Stimulated activated CD4-positive, alpha-beta T cell treated with anti-CD3 and anti-CD28 coated beads, Interleukin-2, amount 100 ng/mL, for 24 hours (primary cell): ENCODE data around the gene SLFN11.
"Not testable (repeated sequence)": the region's sequence is repeated elsewhere in the genome, so short reads cannot be mapped to it uniquely, and the experiment has no call there.

Experiments
- DNase-seq, 2 donors: peaks; one replicate each; pipeline ENCODE4 v3.0.0-alpha.2; 2020

The SLFN11 gene

DNA sequence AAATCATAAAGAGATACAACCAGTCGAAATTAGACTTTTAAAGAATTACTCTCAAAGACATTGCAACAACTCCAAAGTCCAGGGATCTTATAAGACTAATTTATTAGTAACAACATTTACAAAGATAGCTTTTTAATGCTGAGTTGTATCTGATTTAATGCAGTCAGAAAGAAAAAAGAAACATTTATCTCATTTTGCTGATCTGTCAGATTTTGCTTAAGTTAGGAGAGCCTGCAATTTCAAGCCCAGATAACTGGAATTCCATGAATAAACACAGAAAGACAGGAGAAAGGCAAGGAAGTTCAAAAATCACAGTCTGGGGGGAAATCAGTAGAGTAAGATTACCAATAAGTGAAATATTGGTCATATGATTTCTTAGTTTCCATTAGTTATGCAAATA, 22.9 kb downstream of the SLFN11 start:
- no peak for DNase-seq

DNA sequence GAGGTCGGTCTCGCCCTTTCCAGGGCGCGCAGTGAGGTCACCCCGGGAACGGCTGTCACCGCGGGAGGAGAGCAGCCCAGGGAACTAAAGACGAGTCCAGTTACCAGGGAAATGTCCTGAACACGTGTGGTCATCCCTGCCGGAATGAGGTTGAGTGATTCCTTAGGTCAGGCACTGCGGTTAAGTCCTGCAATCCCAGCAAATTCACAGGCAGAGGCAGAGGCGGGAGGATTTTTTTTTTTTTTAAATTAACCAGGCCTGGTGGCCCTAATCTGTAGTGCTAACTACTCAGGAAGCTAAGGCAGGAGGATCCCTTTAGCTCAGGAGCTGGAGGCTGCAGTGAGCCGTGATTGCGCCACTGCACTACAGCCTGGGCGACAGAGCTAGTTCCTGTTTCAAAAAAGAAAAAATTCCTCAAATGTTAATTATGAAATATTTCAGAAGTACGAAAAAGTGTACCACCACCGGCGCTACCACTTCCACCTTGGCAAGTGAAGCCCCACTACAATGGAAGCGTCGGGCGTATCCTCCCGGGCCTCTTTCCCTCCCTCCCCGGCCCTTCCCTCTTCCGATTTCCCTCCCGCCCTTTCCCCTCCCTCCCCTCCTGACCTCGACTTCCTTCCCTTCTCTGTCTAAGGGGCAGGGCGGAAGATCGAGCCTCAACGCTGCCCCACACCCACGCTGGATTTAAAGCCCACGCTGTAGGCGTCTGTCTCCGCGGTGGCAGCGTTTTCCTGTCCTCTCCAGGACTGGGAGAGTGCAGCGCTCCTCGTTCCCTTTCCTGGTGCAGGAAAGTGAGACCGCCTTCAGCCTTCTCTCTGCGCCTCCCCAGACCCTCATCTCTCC, 27.3 kb downstream of the SLFN11 start:
- DNase-seq: peak in 1 of 2 donors; percentile 44

DNA sequence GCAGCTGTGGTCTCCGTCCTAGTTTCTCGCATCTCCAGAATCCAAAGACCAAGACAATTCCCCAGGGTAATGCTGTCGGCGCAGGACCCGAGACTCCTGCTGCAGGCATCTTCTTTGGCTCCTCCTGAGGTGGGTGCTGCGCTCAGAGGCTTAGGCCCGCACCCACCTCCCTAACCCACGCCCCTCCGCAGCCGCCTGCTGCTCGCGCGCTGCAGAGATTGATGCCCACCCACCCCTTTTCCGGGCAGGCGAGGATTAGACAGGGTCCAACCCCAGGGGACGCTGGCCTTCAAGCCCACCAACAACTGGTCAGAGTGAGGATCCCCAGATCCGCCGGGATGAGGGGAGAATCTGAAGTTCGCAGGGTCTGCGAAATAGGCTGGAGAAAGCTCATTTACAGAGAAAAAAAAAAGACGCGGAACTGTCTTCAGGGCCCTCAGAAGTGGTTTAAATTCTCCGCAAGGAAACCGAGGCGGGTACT, 27.9 kb downstream of the SLFN11 start:
- DNase-seq: no peak

DNA sequence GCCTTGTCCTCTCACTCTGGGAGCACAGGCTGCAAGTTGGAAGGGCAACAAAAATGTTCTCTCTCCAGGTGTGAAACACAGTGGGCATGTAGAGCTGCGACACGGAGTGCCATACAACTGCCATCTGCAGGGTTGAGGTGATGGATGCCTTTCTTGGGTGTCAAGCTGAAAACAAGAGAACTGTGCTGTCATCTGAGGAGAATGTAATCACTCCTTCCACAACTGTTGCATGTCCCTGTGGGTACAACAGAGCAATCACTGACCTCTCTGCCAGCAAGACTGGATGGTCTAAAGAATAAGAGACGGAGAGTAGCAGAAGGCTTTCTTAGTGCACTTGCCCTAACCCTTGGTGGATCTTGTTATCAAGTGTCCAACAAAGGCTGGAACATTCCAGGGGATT, 29.2 kb downstream of the SLFN11 start:
- no peak for DNase-seq

DNA sequence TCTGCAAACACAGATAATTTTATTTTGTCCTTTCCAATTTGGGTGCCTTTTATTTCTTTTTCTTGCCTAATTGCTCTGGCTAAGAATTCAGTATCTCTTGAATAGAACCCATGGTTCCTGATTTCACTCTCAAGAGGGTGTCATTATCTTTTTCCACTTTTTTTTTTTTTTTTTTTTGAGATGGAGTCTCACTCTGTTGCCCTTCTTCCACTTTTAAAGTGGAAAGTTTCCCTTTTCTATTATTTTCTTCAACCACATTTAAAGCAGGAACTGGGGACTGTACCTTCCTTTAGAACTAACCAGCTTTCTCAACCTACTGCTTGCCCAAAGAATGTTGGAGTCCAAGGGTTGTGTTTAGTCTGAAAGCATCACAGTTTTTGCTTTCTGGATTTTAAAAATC, 31.1 kb downstream of the SLFN11 start:
- no peak for DNase-seq

DNA sequence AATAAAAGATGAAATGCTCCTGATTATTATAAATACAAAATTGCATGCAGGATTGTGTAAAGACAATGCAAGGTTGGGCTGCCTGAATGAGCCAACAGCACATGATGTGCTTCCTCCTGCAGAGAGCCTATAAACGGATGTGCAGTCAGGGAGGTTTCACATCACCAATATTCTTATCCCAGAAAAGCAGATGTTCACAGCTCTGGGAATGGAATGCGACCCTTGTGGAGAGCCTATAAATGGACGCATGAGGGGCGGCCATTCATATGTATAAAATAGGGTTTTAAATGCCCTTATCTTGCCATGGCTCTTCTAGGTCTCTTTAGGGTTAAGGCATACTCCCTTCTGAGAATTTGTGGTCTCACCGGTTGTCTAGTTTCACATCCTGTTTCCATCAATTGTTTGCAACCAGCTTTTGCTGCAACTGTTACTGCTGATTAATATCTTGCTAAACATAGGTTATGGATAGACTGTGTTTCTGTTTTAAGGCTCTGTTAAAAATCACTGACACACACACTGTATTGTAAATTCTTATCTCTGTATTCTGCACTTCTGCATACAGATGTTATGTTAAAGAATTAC, 31.9 kb downstream of the SLFN11 start:
- no peak for DNase-seq

DNA sequence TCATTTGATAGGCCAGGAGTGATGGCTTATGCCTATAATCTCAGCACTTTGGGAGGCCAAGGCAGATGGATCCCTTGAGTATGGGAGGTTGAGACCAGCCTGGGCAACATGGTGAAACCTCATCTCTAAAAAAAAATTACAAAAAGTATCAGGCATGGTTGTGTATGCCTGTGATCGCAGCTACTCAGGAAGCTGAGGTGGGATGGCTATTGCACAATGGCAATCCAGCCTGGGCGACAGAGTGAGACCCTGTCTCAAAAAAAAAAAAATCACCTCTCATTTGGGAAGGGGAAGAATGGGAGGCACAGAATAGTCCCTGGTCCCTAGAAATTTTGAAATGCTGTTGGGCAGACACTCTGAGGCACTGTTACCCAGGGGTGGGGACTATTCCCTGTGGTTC, 35.2 kb downstream of the SLFN11 start:
- DNase-seq: no peak

DNA sequence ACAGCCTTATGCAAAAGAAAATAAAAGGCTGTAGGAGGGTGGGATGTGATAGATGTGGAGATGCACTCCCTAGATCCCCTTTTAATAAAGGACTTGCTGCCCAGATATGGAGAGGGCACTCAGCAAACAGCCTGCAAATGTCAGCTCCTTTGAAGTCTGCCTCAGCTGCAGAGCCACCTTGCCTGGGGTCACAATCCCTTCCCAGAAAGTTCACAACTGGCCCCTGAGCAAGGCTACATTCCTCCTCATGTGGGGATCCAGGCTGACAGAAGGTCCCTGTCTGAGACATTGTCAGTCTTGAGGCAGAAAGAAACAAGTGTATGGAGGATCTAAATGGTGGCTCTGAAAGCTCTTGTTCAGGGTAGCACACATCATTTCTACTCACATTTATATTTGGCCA, 36.1 kb downstream of the SLFN11 start:
- no peak for DNase-seq

DNA sequence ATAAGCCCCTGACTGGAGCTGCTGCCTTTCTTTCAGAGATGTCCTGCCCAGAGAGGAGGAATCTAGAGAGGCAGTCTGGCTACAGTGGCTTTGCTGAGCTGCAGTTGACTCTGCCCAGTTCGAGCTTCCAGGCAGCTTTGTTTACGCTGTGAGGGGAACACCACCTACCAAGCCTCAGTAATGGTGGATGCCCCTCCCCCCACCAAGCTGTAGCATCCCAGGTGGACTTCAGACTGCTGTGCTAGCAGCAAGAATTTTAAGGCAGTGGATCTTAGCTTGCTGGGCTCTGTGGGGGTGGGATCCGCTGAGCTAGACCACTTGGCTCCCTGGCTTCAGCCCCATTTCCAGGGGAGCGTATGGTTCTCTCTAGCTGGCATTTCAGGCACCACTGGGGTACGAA, 39.8 kb downstream of the SLFN11 start:
- not testable (repeated sequence) for DNase-seq

DNA sequence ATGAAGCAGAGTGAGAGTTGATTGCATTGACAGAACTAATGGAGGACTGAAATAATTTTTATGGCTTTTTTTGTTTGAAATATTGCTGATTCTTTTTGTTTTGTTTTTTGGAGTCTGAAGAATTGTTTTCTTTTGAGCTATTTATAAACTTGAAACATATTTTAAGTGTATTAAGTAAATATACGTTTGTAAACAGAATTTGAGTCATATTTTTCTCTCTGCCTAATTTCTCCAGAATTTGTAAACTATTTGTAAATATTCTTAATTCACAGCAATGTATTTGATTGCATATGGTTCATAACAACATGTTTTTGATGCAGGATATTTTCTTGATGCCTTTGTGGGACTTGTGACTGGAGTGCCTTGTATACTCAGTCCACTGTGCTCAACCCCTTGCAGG, 50.7 kb downstream of the SLFN11 start:
- no peak for DNase-seq

DNA sequence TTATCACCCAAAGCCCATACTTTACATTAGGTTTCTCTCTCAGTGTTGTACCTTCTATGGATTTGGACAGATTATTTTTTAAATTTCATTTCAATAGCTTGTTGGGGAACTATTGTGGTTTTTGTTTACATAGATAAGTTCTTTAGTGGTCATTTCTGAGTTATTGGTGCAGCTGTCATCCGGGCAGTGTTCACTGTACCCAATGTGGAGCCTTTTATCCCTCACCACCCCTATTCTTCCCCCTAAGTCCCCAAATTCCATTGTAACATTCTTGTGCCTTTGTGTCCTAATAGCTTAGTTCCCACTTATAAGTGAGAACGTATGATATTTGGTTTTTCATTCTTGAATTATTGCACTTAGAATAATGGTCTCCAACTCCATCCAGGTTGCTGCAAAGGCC, 57.5 kb downstream of the SLFN11 start:
- no peak for DNase-seq

DNA sequence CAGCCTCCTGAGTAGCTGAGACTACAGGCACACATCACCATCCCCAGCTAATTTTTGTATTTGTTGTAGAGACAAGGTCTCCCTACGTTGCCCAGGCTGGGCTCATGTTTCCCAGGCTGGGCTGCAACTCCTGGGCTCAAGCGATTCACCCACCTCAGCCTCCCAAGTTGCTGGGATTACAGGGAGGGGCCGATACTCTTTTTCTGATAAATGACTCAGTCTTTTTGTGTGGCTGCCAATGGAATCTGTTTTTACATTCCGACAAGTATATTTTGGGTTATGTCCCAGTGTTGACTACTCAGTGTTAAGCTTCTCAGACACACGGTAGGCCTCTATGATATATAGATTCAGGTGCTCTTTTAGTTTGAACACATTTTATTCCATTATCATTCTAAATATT, 58.1 kb downstream of the SLFN11 start:
- DNase-seq: no peak

DNA sequence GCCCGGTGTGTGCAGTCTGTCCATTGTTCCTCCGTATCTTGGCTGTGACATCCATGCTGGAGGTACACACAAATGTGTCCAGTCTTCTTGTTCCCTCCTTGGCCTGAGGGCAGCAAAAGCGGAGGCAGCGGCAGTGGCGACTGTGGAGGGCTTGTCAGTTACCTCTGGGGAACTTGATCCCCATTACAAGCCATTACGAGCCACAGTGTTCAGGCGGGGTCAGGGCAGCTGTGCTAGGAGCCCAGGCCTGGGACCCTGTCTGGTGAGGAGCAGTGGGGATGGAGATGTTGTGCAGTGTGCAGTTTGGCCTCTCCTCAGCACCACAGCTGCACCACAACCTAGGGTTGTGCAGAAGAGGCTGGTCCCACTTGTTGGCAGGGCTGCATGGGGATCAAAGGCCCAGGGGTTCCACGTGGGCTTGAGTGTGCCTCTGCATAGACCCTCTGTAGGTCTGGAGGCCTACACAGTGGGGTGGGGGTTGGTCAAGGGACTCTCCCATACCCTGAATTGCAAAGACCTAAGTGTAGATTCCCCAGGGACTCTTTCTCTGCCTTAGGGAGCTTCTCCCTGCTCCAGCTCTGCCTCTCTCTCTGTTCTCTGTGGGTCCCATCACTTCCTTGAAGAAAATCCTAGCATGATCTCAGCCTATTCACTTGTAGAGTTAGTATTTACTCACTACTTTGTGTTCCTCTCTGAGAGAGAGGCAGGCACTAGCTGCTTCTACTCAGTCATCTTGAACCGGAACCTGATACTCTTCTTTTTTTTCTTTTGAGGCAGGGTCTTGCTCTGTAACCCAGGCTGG, 58.8 kb downstream of the SLFN11 start:
- DNase-seq: no peak

DNA sequence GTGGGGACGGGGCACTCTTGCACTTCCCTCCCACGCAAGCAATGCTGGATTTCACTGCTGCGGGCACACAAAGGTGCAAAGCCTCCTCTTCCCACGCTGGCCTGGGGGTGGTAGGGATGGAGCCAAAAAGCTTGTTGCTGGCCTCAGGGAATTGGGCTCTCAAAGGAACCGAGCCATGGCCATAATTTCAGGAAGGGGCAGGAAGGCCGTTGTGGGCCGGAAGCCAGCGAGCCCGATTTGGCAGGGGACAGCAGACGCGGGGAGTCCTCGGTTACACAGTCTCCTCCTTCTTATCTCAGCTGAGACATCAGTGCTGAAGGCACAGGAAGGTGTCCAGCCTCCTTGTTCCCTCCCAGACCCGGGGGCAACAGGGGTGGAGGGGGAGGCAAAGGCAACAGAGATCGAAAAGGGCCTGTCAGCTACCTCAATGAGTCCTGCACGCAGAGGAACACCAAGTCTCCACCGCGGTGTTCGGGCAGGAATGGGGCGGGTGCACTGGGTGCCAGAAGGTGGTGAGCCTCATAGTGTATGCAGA, 59.5 kb downstream of the SLFN11 start:
- peak in 1 of 2 donors; percentile 18 for DNase-seq

DNA sequence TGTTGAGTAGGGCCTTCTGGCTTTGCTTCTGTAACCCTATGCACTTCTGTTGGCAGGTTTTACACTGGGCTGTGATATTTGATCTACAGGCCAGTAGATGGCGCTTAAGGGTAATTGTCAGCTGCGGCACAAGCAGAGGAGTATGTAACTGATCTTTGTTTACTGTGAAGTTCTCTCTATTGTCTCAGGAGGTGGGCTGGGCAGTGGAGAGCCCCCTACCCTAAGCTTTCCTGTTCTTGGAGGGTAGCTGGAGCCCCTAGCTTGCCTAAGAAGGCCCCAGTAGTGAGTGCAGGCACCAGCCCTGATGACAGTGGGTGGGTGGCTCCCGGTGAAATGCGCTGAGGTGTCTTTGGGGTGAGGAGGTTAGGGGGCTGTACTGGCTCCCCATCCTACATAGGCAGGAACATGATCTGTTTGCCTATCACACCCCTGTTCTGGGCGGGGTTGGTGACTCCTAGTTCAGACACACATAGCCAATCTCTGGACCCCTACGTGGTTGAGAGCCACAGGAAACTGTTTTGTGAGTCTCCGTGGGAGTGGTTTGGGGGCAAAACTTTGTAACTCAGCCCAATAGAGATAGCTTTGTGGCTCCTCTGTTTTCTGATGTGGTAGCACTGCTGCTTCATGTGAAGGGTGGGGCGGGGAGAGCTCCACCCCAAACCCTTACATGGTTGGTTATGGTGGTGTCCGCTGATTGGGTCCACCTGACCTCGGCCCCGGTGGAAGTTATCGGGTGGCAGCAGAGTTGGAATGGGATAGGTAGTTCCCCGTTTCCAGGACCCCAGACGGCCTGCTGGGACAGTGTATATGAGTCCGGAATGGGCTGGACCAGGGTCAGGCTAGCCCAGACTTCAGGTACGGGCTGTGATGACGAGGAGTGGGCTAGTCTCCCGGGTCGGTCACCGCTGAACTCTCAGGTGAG, 60.4 kb downstream of the SLFN11 start:
- DNase-seq: peak; percentile 62 to 68

DNA sequence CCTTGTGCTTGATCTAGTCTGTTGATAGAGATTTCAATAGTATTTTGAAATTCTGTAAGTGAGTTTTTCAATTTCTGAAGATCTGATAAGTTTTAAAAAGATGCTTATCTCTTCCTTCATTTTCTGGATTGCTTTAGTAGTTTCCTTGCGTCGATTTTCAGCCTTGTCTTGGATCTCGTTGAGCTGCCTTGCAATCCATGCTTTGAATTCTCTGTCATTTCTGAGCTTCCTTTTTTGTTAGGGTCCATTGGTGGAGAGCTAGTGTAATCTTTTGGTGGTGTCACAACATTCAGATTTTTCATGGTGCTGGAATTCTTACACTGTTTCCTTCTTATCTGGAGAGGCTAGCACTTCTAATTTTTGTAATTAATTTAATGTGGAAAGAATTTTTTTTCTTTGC, 61.1 kb downstream of the SLFN11 start:
- no peak for DNase-seq

DNA sequence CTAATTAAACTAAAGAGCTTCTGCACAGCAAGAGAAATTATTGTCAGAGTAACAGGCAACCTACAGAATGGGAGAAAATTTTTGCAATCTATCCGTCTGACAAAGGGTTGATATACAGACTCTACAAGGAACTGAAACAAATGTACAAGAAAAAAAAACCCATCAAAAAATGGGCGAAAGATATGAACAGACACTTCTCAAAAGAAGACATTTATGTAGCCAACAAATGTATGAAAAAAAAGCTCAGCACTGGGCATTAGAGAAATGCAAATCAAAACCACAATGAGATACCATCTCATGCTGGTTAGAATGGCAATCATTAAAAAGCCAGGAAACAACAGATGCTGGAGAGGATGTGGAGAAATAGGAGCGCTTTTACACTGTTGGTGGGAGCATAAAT, 64.1 kb downstream of the SLFN11 start:
- DNase-seq: not testable (repeated sequence)
